Measurements from ENCODE around the gene RILP.

RILP gene

DNA sequence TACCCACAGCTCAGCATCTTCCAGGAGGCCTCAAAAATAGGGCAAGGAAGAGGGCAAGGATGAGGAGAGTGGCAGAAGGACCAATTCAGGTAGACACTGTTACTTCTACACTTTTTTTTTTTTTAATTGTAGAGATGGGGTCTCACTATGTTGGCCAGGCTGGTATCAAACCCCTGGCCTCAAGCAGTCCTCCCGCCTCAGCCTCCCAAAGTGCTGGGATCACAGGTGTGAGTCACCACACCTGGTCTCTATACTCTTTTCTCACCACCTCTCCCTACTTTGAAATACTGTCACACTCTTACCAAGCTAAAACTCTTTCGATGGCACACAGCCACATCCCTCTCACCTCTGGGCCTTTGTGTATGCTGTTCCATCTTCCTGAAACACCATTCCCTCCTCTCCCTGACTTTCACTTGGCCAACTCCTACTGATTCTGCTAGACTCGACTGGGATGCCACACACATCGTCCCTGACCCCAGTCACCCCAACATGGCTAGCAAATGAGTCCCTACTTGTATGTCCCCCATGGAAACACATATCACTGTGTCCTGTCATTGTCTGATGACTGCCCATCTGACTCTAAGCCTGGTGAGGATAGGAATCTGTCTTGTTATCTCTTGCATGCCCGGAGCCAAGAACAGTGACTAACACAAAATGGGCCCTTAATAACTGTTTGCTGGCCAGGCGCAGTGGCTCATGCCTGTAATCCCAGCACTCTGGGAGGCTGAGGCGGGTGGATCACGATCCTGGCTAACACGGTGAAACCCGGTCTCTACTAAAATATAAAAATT is 13.8 kb downstream of the RILP start:
- H3K4me3 ChIP-seq (ENCODE audit: low read length) = no peak overlapping the region
- no peaks in the 10 kb centered on the region for H3K27me3 ChIP-seq (ENCODE audit: control insufficient read depth, insufficient read depth, low read length)
- H3K36me3 ChIP-seq (ENCODE audit: control insufficient read depth, insufficient read depth, low read length) = no peaks in the 10 kb centered on the region
- no peak overlapping the region for H3K9ac ChIP-seq (ENCODE audit: low read length)
- H3K4me1 ChIP-seq (ENCODE audit: control insufficient read depth, insufficient read depth, low read length) = no peaks in the 10 kb centered on the region
- H3K9me3 ChIP-seq (ENCODE audit: control insufficient read depth, low read length) = no peaks in the 10 kb centered on the region

DNA sequence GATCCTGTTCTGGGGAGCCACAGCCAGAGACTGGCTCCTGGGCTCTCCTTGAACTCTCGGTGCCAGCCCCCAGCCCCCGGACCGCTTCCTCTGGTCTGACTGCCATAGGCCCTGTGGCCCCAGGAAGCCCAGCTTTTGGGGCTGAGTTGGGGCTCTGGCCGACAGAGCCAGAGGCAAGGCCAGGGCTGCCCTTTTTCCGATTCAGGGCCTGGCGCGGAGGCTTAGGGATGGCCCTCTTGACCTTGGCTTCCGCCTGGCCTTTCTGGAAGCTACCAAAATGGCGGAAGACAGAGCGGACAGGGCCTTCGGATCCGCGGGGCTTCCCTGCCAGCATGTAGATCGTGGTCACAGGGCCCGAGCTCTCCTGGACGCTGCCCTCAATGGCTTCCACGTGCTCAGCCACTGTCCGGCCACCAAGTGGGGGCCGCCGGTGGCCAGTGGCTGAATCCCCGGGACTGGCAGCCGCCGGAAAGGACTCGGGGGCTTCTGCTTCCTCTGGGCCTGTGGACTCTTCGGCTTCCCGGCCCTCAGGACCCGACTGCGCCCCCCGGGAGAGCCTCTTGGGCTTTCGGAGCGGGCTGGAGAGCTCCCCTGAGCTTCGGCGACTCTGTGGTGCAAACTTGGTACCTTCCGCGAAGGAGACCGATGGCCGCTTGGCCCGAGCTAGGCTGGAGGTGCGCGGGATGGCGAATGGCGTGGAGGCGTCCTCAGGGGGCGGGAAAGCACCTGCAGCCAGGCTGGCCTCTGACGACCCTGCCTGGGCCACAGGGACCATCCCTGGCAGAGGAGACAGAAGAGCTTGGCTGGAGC is 14.6 kb downstream of the RILP start:
- Histone ChIP-seq H3K27me3 (ENCODE audit: control insufficient read depth, insufficient read depth, low read length) (no peaks in the 10 kb centered on the region), H3K36me3 (ENCODE audit: control insufficient read depth, insufficient read depth, low read length) (no peaks in the 10 kb centered on the region), H3K9ac (ENCODE audit: low read length) (no peak overlapping the region), H3K9me3 (ENCODE audit: control insufficient read depth, low read length) (no peaks in the 10 kb centered on the region), H3K4me1 (ENCODE audit: control insufficient read depth, insufficient read depth, low read length) (no peaks in the 10 kb centered on the region), H3K4me3 (ENCODE audit: low read length) (no peak overlapping the region)

DNA sequence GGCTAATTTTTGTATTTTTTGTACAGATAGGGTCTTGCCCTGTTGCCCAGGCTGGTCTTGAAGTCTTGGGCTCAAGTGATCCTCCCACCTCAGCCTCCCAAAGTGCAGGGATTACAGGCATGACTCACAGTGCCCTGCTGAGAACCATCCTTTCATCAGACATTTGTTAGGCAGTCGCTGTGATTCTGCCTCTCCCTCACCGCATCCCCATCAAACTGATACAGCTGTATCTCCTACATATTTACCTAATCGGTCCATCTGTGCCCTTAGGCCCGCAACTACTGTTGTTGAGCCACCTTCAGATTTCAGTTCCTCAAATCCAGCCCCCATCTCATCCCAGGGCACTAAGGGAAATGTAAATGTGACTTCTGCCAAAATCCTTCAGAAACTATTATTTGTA is 19.0 kb downstream of the RILP start:
- Histone ChIP-seq H3K9ac (ENCODE audit: low read length) (no peak overlapping the region), H3K27me3 (ENCODE audit: control insufficient read depth, insufficient read depth, low read length) (no peaks in the 10 kb centered on the region), H3K4me1 (ENCODE audit: control insufficient read depth, insufficient read depth, low read length) (peaks cover 26% of the 10 kb centered on the region), H3K4me3 (ENCODE audit: low read length) (no peak overlapping the region), H3K9me3 (ENCODE audit: control insufficient read depth, low read length) (no peaks in the 10 kb centered on the region), H3K36me3 (ENCODE audit: control insufficient read depth, insufficient read depth, low read length) (no peaks in the 10 kb centered on the region)

GRCh38 chr17:1629504-1630310 is 20.0 kb downstream of the RILP start:
- H3K9me3 ChIP-seq (ENCODE audit: control insufficient read depth, low read length) = no peaks in the 10 kb centered on the region
- no peaks in the 10 kb centered on the region for H3K27me3 ChIP-seq (ENCODE audit: control insufficient read depth, insufficient read depth, low read length)
- H3K4me1 ChIP-seq (ENCODE audit: control insufficient read depth, insufficient read depth, low read length) = peaks cover 28% of the 10 kb centered on the region
- peak overlapping the region; percentile 80 for H3K9ac ChIP-seq (ENCODE audit: low read length)
- H3K36me3 ChIP-seq (ENCODE audit: control insufficient read depth, insufficient read depth, low read length) = no peaks in the 10 kb centered on the region
- peak overlapping the region; percentile 60 for H3K4me3 ChIP-seq (ENCODE audit: low read length)

- Histone ChIP-seq H3K36me3 (ENCODE audit: control insufficient read depth, insufficient read depth, low read length) (no peaks in the 10 kb centered on the region), H3K4me1 (ENCODE audit: control insufficient read depth, insufficient read depth, low read length) (peaks cover 28% of the 10 kb centered on the region), H3K9me3 (ENCODE audit: control insufficient read depth, low read length) (no peaks in the 10 kb centered on the region), H3K27me3 (ENCODE audit: control insufficient read depth, insufficient read depth, low read length) (no peaks in the 10 kb centered on the region), H3K4me3 (ENCODE audit: low read length) (peak overlapping the region; percentile 67), H3K9ac (ENCODE audit: low read length) (peak overlapping the region; percentile 80)
These were observed 20.7 kb downstream of the RILP start for GRCh38 chr17:1628856-1629503.

DNA sequence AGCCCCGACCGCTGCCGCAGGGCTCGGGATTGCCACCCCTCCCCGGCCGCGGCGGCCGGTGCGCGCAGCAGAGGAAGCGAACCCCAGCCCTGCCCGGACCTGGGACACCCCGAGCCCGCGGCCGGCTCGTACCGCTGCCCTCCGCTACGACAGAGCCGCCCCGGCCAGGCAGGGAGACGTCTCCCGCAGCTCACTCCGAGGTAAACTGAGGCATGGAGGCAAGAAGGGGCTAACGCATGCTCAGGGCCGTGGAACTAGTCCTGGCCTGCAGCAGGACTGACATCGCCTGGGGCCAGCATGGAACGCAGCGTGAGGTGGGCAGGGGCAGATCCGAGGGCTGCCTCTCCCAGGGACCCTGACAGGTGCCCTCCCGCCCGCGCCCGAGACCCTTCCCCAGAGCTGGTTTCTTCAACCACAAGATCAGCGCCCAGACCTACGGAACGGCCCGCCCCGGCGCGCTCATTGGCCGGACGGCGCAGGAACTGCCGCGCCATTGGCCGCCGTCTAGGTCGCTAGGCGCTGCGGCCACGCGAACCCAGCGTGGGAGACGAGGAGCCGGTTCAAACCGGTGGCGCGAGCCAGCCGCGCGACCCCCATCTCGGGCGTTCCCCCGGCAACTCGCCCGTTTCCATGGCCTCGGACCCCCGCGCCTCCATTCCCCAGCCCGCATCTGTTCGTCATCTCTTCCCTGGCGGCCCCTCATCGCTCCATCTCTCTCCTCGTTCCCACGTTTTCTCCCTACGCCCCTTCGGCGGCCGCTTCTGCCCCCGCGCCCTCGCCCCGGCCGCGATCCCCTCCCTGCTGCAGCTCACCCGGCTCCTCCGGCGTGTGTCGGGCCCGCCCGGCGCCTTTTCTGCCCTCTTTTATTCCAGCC is 21.4 kb downstream of the RILP start, which contains the start of gene SLC43A2:
SLC43A2 (minus strand) TSS at position 853 of the 874 bp plus-strand sequence. CDS start 960 bp downstream, outside the sequence.
- H3K9ac ChIP-seq (ENCODE audit: low read length) = peak within 1 kb of the TSS; percentile 80
- H3K4me1 ChIP-seq (ENCODE audit: control insufficient read depth, insufficient read depth, low read length) = peaks cover 28% of the 10 kb centered on the region
- peak within 1 kb of the TSS; percentile 67 for H3K4me3 ChIP-seq (ENCODE audit: low read length)
- H3K36me3 ChIP-seq (ENCODE audit: control insufficient read depth, insufficient read depth, low read length) = no peaks in the 10 kb centered on the region
- no peaks in the 10 kb centered on the region for H3K27me3 ChIP-seq (ENCODE audit: control insufficient read depth, insufficient read depth, low read length)
- no peaks in the 10 kb centered on the region for H3K9me3 ChIP-seq (ENCODE audit: control insufficient read depth, low read length)

- Histone ChIP-seq H3K4me3 (ENCODE audit: low read length) (peak overlapping the region; percentile 67), H3K9me3 (ENCODE audit: control insufficient read depth, low read length) (no peaks in the 10 kb centered on the region), H3K27me3 (ENCODE audit: control insufficient read depth, insufficient read depth, low read length) (no peaks in the 10 kb centered on the region), H3K36me3 (ENCODE audit: control insufficient read depth, insufficient read depth, low read length) (no peaks in the 10 kb centered on the region), H3K4me1 (ENCODE audit: control insufficient read depth, insufficient read depth, low read length) (peaks cover 28% of the 10 kb centered on the region), H3K9ac (ENCODE audit: low read length) (peak overlapping the region; percentile 80)
These were observed 22.3 kb downstream of the RILP start for GRCh38 chr17:1627182-1627981.

GRCh38 chr17:1626333-1626732 is 23.3 kb downstream of the RILP start:
- Histone ChIP-seq H3K9me3 (ENCODE audit: control insufficient read depth, low read length) (no peaks in the 10 kb centered on the region), H3K27me3 (ENCODE audit: control insufficient read depth, insufficient read depth, low read length) (no peaks in the 10 kb centered on the region), H3K4me3 (ENCODE audit: low read length) (no peak overlapping the region), H3K9ac (ENCODE audit: low read length) (no peak overlapping the region), H3K4me1 (ENCODE audit: control insufficient read depth, insufficient read depth, low read length) (peaks cover 28% of the 10 kb centered on the region), H3K36me3 (ENCODE audit: control insufficient read depth, insufficient read depth, low read length) (no peaks in the 10 kb centered on the region)

DNA sequence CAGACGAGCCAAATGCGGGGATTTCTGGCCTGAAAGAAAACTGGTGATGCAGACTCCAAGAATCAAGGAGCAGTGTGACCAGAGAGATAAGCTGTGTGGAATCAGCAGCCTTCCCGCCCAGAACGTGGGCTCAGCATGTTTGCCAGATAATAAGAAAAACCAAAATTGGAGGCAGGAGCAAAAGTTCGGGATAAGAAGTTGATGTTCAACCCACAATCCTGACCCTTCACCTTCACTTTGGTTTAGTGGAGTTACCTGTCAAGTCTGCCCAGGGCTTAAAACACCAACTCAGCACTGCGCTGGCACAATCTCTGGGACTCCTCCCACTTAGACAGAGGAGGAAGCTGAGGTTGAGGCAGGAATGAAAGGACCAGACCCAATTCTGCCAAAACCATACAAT is 24.1 kb downstream of the RILP start:
- Histone ChIP-seq H3K4me1 (ENCODE audit: control insufficient read depth, insufficient read depth, low read length) (peaks cover 28% of the 10 kb centered on the region), H3K4me3 (ENCODE audit: low read length) (no peak overlapping the region), H3K9me3 (ENCODE audit: control insufficient read depth, low read length) (no peaks in the 10 kb centered on the region), H3K27me3 (ENCODE audit: control insufficient read depth, insufficient read depth, low read length) (no peaks in the 10 kb centered on the region), H3K9ac (ENCODE audit: low read length) (no peak overlapping the region), H3K36me3 (ENCODE audit: control insufficient read depth, insufficient read depth, low read length) (no peaks in the 10 kb centered on the region)

DNA sequence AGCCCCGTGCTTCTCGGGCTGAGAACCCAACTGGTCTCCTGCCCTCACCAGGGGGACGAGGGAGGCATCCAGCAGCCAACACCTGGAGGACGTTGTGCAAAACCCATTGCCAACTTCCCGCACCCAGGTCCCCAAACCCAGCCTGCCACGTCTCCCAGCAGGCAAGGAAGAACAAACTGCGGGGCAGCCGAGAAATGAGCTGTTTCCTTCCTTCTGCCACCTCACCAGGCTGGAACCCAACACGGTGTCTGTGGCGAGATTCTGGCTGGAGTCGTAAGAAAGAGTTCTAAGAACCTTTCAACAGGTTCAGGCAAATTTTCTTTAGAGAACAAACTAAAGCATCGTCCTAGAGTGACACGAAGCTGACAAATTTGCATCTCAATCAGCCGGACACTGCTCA is 24.6 kb downstream of the RILP start:
- no peak overlapping the region for H3K9ac ChIP-seq (ENCODE audit: low read length)
- no peaks in the 10 kb centered on the region for H3K36me3 ChIP-seq (ENCODE audit: control insufficient read depth, insufficient read depth, low read length)

More for the DNA sequence above, 24.6 kb downstream of the RILP start:
- no peak overlapping the region for H3K4me3 ChIP-seq (ENCODE audit: low read length)
- H3K4me1 ChIP-seq (ENCODE audit: control insufficient read depth, insufficient read depth, low read length) = peaks cover 28% of the 10 kb centered on the region
- H3K27me3 ChIP-seq (ENCODE audit: control insufficient read depth, insufficient read depth, low read length) = no peaks in the 10 kb centered on the region
- no peaks in the 10 kb centered on the region for H3K9me3 ChIP-seq (ENCODE audit: control insufficient read depth, low read length)

Data from mucosa of stomach (tissue), 1 donor.